ENCODE data around the gene BCL2L14.

Gene BCL2L14

GRCh38 chr12:12032260-12032791 lies 38.4 kb upstream of the BCL2L14 start:
- no peak for DNase-seq (ENCODE audit: low read depth, low spot score)
- no peaks in the 10 kb centered on the region for H3K9me3 ChIP-seq (ENCODE audit: low read depth, low read length)
- no peak overlapping the region for H3K4me3 ChIP-seq
- no peaks in the 10 kb centered on the region for H3K36me3 ChIP-seq (ENCODE audit: insufficient read depth, low read length)
- H3K27ac ChIP-seq = no peak overlapping the region
- no peak overlapping the region for H3K9ac ChIP-seq (ENCODE audit: insufficient read length)
- TF ChIP-seq FOXP2 (optimal IDR thresholded peaks at IDR 0.05; ENCODE audit: control extremely low read depth, extremely low read length, insufficient read depth) (no peak), POLR2AphosphoS5 (IDR thresholded peaks at IDR 0.05; ENCODE audit: borderline replicate concordance, low read depth, low read length) (no peak), EZH2 (IDR thresholded peaks at IDR 0.05) (no peak)

GRCh38 chr12:12032851-12033797 lies 37.6 kb upstream of the BCL2L14 start:
- H3K4me3 ChIP-seq = peak overlapping the region; percentile 39; the same call in 1 of the 2 replicates
- no peak for TF ChIP-seq FOXP2 (optimal IDR thresholded peaks at IDR 0.05; ENCODE audit: control extremely low read depth, extremely low read length, insufficient read depth)
- no peak for TF ChIP-seq EZH2 (IDR thresholded peaks at IDR 0.05)
- TF ChIP-seq POLR2AphosphoS5 (IDR thresholded peaks at IDR 0.05; ENCODE audit: borderline replicate concordance, low read depth, low read length) = no peak
- no peaks in the 10 kb centered on the region for H3K36me3 ChIP-seq (ENCODE audit: insufficient read depth, low read length)
- no peaks in the 10 kb centered on the region for H3K9me3 ChIP-seq (ENCODE audit: low read depth, low read length)
- H3K27ac ChIP-seq = no peak overlapping the region
- H3K9ac ChIP-seq (ENCODE audit: insufficient read length) = no peak overlapping the region
- peak; percentile 65 for DNase-seq (ENCODE audit: low read depth, low spot score)

- TF ChIP-seq POLR2AphosphoS5 (IDR thresholded peaks at IDR 0.05; ENCODE audit: borderline replicate concordance, low read depth, low read length) (no peak), EZH2 (IDR thresholded peaks at IDR 0.05) (no peak), FOXP2 (optimal IDR thresholded peaks at IDR 0.05; ENCODE audit: control extremely low read depth, extremely low read length, insufficient read depth) (no peak)
- no peaks in the 10 kb centered on the region for H3K36me3 ChIP-seq (ENCODE audit: insufficient read depth, low read length)
- no peak overlapping the region for H3K9ac ChIP-seq (ENCODE audit: insufficient read length)
- no peak overlapping the region for H3K4me3 ChIP-seq
- no peaks in the 10 kb centered on the region for H3K9me3 ChIP-seq (ENCODE audit: low read depth, low read length)
- H3K27ac ChIP-seq = no peak overlapping the region
- no peak for DNase-seq (ENCODE audit: low read depth, low spot score)
Measured at GRCh38 chr12:12033824-12034223, 36.9 kb upstream of the BCL2L14 start.

GRCh38 chr12:12034344-12034743 lies 36.4 kb upstream of the BCL2L14 start:
- Histone ChIP-seq H3K9me3 (ENCODE audit: low read depth, low read length) (no peaks in the 10 kb centered on the region), H3K27ac (no peak overlapping the region), H3K4me3 (no peak overlapping the region), H3K9ac (ENCODE audit: insufficient read length) (no peak overlapping the region), H3K36me3 (ENCODE audit: insufficient read depth, low read length) (no peaks in the 10 kb centered on the region)
- no peak for TF ChIP-seq POLR2AphosphoS5 (IDR thresholded peaks at IDR 0.05; ENCODE audit: borderline replicate concordance, low read depth, low read length)
- no peak for TF ChIP-seq EZH2 (IDR thresholded peaks at IDR 0.05)
- no peak for TF ChIP-seq FOXP2 (optimal IDR thresholded peaks at IDR 0.05; ENCODE audit: control extremely low read depth, extremely low read length, insufficient read depth)
- no peak for DNase-seq (ENCODE audit: low read depth, low spot score)

DNA sequence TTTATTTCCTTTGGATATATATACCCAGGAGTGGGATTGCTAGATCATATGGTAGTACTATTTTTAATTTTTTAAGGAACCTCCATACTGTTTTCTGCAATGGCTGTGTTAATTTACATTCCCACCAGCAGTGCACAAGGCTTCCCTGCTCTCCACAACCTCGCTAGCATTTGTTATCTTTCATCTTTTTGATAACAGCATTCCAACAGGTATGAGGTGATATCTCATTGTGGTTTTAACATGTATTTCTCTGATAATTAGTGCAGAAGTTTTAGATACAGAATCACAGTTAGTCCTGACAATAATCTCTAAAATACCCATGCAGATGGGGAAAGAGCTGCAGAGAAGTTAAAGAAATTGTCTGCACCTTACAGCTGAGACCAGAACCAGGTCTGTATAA lies 35.5 kb upstream of the BCL2L14 start:
- H3K36me3 ChIP-seq (ENCODE audit: insufficient read depth, low read length) = no peaks in the 10 kb centered on the region
- DNase-seq (ENCODE audit: low read depth, low spot score) = no peak
- H3K9ac ChIP-seq (ENCODE audit: insufficient read length) = no peak overlapping the region
- H3K9me3 ChIP-seq (ENCODE audit: low read depth, low read length) = no peaks in the 10 kb centered on the region
- H3K4me3 ChIP-seq = no peak overlapping the region
- TF ChIP-seq POLR2AphosphoS5 (IDR thresholded peaks at IDR 0.05; ENCODE audit: borderline replicate concordance, low read depth, low read length) (no peak), EZH2 (IDR thresholded peaks at IDR 0.05) (no peak)
- H3K27ac ChIP-seq = no peak overlapping the region

- DNase-seq (ENCODE audit: low read depth, low spot score) = no peak
- no peaks in the 10 kb centered on the region for H3K9me3 ChIP-seq (ENCODE audit: low read depth, low read length)
- no peak overlapping the region for H3K27ac ChIP-seq
- H3K36me3 ChIP-seq (ENCODE audit: insufficient read depth, low read length) = no peaks in the 10 kb centered on the region
- no peak overlapping the region for H3K9ac ChIP-seq (ENCODE audit: insufficient read length)
- no peak overlapping the region for H3K4me3 ChIP-seq
- TF ChIP-seq POLR2AphosphoS5 (IDR thresholded peaks at IDR 0.05; ENCODE audit: borderline replicate concordance, low read depth, low read length) (no peak), EZH2 (IDR thresholded peaks at IDR 0.05) (no peak), FOXP2 (optimal IDR thresholded peaks at IDR 0.05; ENCODE audit: control extremely low read depth, extremely low read length, insufficient read depth) (no peak)
Measured at GRCh38 chr12:12036901-12037300, 33.8 kb upstream of the BCL2L14 start.

- H3K9ac ChIP-seq (ENCODE audit: insufficient read length) = no peak overlapping the region
- no peaks in the 10 kb centered on the region for H3K9me3 ChIP-seq (ENCODE audit: low read depth, low read length)
- TF ChIP-seq FOXP2 (optimal IDR thresholded peaks at IDR 0.05; ENCODE audit: control extremely low read depth, extremely low read length, insufficient read depth) (no peak), EZH2 (IDR thresholded peaks at IDR 0.05) (no peak)
- H3K27ac ChIP-seq = no peak overlapping the region
- H3K36me3 ChIP-seq (ENCODE audit: insufficient read depth, low read length) = no peaks in the 10 kb centered on the region
- no peak overlapping the region for H3K4me3 ChIP-seq
- DNase-seq (ENCODE audit: low read depth, low spot score) = no peak
Measured at GRCh38 chr12:12039897-12040296, 30.8 kb upstream of the BCL2L14 start.

- Histone ChIP-seq H3K27ac (no peak overlapping the region), H3K9ac (ENCODE audit: insufficient read length) (no peak overlapping the region), H3K4me3 (no peak overlapping the region), H3K36me3 (ENCODE audit: insufficient read depth, low read length) (no peaks in the 10 kb centered on the region), H3K9me3 (ENCODE audit: low read depth, low read length) (no peaks in the 10 kb centered on the region)
- TF ChIP-seq FOXP2 (optimal IDR thresholded peaks at IDR 0.05; ENCODE audit: control extremely low read depth, extremely low read length, insufficient read depth) = no peak
- no peak for TF ChIP-seq POLR2AphosphoS5 (IDR thresholded peaks at IDR 0.05; ENCODE audit: borderline replicate concordance, low read depth, low read length)
- TF ChIP-seq EZH2 (IDR thresholded peaks at IDR 0.05) = no peak
- DNase-seq (ENCODE audit: low read depth, low spot score) = no peak
Measured at GRCh38 chr12:12046401-12046800, 24.3 kb upstream of the BCL2L14 start.
